GM10266 (cell line): ENCODE measurements around the gene DHRSX.
"Not testable (repeated sequence)": the region's sequence is repeated elsewhere in the genome, so short reads cannot be mapped to it uniquely, and the experiment has no call there.

Experiments used
- DNase-seq: peaks from one replicate; pipeline ENCODE4 v3.0.0; 2012; ENCODE audit errors: extremely low spot score
- TF ChIP-seq, protein P1 (sequence below): IDR thresholded peaks from 2 replicates; pipeline ENCODE4 v1.5.1; 2012; ENCODE audit warnings: mild to moderate bottlenecking, low read depth; ENCODE audit not compliant: control insufficient read depth, insufficient read depth; ENCODE audit errors: missing control alignments

DHRSX gene

DNA sequence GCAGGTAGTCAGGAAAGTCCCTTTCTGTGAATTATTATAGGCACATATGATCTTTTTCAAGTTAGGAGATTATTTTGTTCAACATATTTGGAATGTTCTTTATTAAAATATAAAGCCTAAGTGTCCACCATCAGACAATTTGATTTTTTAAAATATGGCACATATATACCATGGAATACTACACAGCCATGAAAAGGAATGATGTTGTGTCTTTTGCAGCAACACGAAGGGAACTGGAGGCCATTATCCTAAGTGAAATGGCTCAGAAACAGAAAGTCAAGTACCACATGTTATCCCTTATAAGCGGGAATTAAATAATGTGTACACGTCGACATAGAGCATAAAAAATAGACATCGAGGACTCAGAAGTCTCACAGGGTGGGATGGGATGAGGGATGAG lies 73.0 kb downstream of the DHRSX start:
- TF ChIP-seq, protein P1, sequence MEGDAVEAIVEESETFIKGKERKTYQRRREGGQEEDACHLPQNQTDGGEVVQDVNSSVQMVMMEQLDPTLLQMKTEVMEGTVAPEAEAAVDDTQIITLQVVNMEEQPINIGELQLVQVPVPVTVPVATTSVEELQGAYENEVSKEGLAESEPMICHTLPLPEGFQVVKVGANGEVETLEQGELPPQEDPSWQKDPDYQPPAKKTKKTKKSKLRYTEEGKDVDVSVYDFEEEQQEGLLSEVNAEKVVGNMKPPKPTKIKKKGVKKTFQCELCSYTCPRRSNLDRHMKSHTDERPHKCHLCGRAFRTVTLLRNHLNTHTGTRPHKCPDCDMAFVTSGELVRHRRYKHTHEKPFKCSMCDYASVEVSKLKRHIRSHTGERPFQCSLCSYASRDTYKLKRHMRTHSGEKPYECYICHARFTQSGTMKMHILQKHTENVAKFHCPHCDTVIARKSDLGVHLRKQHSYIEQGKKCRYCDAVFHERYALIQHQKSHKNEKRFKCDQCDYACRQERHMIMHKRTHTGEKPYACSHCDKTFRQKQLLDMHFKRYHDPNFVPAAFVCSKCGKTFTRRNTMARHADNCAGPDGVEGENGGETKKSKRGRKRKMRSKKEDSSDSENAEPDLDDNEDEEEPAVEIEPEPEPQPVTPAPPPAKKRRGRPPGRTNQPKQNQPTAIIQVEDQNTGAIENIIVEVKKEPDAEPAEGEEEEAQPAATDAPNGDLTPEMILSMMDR: no peak
- DNase-seq: no peak

DNA sequence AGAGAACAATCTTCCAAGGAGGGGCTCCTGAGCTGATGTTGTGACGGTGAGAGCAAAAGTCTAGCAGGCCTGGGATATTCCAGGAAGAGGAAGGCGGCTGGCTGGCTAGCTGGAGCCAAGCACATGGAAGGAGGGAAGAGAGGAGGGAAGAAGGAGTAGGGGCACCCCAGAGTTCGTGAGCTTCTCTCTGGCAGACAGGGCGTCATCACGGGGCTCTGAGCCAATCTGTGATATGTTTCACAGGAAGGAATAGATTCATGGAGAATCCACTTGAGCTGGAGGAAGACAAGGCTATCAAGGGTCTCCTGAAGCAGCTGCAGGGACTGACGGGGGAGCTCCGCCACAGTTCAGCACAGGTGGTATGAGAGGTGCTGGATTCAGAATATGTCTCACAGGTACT lies 73.6 kb downstream of the DHRSX start:
- TF ChIP-seq, protein P1: no peak
- DNase-seq: no peak

DNA sequence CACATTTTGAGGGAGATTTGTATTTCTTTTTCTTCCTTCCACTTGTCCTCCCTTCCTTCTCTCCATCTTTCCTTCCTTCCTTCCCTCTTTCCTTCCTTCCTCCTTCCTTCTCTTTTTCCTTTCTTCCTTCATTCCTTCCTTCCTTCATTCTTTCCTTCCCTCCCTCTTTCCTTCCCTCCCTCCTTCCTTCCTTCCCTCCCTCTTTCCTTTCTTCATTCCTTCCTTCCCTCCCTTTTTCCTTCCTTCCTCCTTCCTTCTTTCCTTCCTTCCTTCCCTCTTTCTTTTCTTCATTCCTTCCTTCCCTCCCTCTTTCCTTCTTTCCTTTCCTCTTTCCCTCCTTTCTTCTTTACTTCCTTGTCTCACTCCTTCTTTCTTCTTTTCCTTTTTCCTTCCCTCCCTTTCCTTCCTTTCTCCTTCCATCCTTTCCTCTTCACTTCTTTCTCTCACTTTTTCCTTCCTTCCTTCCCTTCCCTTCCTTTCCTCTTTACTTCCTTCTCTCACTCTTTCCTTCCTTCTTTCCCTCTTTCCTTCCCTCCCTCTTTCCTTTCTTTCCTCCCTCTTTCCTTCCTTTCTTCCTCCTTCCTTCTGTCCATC lies 74.4 kb downstream of the DHRSX start:
- TF ChIP-seq, protein P1: no peak
- DNase-seq: no peak

DNA sequence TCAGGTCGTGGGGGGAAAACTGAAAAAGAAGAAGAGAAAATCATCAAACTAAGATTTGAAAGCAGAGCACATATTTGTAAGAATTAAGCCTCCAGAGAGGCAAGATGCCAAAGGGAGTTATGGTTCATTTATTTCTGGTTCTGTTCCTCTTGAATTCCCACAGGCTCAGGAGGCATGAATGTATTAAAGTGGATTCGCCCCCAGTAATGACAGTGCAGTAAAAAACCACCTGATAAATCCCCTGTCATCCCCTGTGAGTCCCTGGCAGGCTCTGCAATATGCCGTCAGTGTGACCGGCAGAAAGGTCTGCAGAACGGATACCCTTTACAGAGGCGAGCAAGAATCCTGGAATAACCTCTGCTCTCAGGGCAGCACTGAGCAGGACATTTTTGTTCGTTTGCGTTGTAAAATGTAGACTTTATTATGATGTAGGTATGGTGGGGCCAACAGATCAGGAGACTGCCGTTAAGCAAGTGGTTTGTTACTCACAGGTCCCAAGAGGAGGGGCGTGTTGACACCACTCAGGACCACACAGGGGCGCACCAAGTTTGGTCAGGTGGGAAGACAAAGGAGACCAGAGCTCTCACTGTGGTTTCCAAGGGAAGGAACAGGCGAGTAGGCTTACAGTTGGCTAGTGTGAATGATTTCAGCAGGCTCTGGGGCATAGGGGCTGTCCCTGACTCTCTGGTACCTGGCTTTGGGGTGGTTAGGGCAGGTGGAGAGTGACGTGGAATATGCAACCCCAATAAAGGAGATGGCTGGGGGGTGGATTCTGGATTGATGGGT lies 75.3 kb downstream of the DHRSX start:
- no peak for DNase-seq
- TF ChIP-seq, protein P1: no peak

DNA sequence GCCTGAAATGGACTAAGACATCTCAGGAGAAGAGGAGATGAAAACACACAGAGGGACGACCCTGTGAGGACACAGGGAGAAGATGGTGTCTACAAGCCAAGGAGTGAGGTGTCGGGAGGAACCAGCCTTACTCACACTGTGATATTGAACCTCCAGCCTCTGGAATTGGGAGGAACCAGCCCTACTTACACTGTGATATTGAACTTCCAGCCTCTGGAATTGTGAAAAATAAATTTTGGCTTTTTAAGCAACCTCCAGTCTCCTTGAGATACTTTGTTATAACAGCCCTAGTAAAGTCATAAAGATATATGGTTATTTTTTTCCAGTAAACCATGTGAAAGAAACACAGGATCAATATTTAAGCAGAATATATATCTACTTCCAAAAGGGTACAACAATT lies 76.5 kb downstream of the DHRSX start:
- TF ChIP-seq, protein P1: no peak
- no peak for DNase-seq

DNA sequence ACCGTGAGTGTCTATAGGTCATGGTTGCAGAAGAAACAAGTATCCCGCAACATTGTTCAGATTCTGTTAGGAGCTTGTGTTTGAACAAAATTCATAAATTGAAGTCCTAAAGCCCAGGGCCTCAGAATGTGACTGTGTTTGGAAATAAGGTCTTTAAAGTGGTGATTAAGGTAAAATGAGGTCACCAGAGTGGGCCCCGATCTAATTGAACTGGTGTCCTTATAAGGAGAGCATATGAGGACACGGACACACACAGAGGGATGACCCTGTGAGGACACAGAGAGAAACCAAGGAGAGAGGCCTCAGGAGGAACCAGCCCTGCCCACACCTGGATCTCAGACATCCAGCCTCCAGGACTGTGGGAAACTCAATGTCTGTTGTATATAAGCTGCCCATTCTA lies 76.9 kb downstream of the DHRSX start:
- no peak for DNase-seq
- TF ChIP-seq, protein P1: no peak

DNA sequence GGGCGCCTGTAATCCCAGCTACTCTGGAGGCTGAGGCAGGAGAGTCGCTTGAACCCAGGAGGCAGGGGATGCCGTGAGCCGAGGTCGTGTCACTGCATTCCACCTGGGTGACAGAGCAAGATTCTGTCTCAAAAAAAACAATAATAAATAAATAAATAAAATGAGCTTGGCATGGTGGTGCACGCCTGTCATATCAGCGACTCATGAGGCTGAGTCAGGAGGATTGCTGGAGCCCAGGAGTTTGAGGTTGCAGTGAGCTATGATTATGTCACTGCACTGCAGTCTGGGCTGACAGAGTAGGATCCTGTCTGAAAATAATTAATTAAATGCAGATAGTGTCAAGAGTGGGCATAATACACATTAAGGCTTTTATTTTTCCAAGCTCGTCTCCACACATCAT lies 77.5 kb downstream of the DHRSX start:
- no peak for DNase-seq
- TF ChIP-seq, protein P1: no peak

DNA sequence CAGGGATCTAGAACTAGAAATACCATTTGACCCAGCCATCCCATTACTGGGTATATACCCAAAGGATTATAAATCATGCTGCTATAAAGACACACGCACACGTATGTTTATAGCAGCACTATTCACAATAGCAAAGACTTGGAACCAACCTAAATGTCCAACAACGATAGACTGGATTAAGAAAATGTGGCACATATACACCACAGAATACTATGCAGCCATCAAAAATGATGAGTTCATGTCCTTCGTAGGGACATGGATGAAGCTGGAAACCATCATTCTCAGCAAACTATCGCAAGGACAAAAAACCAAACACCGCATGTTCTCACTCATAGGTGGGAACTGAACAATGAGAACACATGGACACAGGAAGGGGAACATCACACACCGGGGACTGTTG lies 81.4 kb downstream of the DHRSX start:
- not testable (repeated sequence) for DNase-seq
